CD4-positive, alpha-beta memory T cell (primary cell): ENCODE data around the gene LIN7C. TPM values are rescaled to one million over a fixed set of nuclear protein-coding genes. Genes with fewer than 3 reads are reported as not detected.
"Not testable (repeated sequence)": the region's sequence is repeated elsewhere in the genome, so short reads cannot be mapped to it uniquely, and the experiment has no call there.

Experiments
- CTCF ChIA-PET: fragments of 350-600 bp; sonication (Branson Sonifier 250); formaldehyde crosslinking; loops from one replicate; lab custom pipeline; 2021; ENCODE audit warnings: inconsistent platforms; ENCODE audit not compliant: partially characterized antibody; lab: Charles Lee
- POLR2A ChIA-PET: fragments of 350-600 bp; sonication (Branson Sonifier 250); formaldehyde crosslinking; loops from one replicate; lab custom pipeline; 2021; ENCODE audit not compliant: partially characterized antibody; lab: Charles Lee
- DNase-seq, 5 donors: peaks; one replicate each; pipeline versions ENCODE4 v3.0.0 to v3.0.0-alpha.2; 2020 to 2022; ENCODE audit warnings: mixed read lengths in 1 of 5
- H3K27ac ChIP-seq: one replicate; pipeline ENCODE4 v1.7.0; 2013; ENCODE audit warnings: low read depth, low read length
- H3K27me3 ChIP-seq: 2 replicates; pipeline ENCODE4 v1.7.0; 2013; ENCODE audit warnings: mild to moderate bottlenecking, low read length, moderate library complexity; ENCODE audit not compliant: insufficient read depth
- H3K36me3 ChIP-seq: 2 replicates; pipeline ENCODE4 v1.7.0; 2013; ENCODE audit warnings: mild to moderate bottlenecking, low read length, moderate library complexity; ENCODE audit not compliant: insufficient read depth
- H3K4me1 ChIP-seq: 2 replicates; pipeline ENCODE4 v1.7.0; 2013; ENCODE audit warnings: mild to moderate bottlenecking, low read length, moderate library complexity; ENCODE audit not compliant: insufficient read depth
- H3K4me3 ChIP-seq, 2 donors: one replicate each; pipeline ENCODE4 v1.7.0; 2013; ENCODE audit warnings: low read length in 2 of 2, mild to moderate bottlenecking in 1 of 2
- H3K9me3 ChIP-seq, 2 donors: one replicate each; pipeline ENCODE4 v1.7.0; 2013; ENCODE audit warnings: low read length in 2 of 2, control low read depth in 1 of 2; ENCODE audit not compliant: control insufficient read depth in 1 of 2
- H3K27ac Mint-ChIP-seq, 7 donors: one replicate each; pipeline ENCODE4 v1.8.0; 2020 to 2021; ENCODE audit warnings: mixed read lengths in 7 of 7, mild to moderate bottlenecking in 6 of 7, inconsistent platforms in 3 of 7, moderate library complexity in 3 of 7
- H3K27me3 Mint-ChIP-seq, 2 donors: one replicate each; pipeline ENCODE4 v1.8.0; 2020 to 2021; ENCODE audit warnings: mixed read lengths in 2 of 2
- H3K36me3 Mint-ChIP-seq, 2 donors: one replicate each; pipeline ENCODE4 v1.8.0; 2020 to 2021; ENCODE audit warnings: mixed read lengths in 2 of 2, inconsistent platforms in 1 of 2, mild to moderate bottlenecking in 1 of 2
- H3K4me1 Mint-ChIP-seq, 4 donors: one replicate each; pipeline ENCODE4 v1.8.0; 2020 to 2021; ENCODE audit warnings: mixed read lengths in 4 of 4, mild to moderate bottlenecking in 1 of 4
- H3K4me3 Mint-ChIP-seq, 8 donors: one replicate each; pipeline ENCODE4 v1.8.0; 2020 to 2021; ENCODE audit warnings: mixed read lengths in 8 of 8, mild to moderate bottlenecking in 7 of 8, moderate library complexity in 6 of 8, inconsistent platforms in 3 of 8
- H3K9me3 Mint-ChIP-seq, 8 donors: one replicate each; pipeline ENCODE4 v1.8.0; 2020 to 2021; ENCODE audit warnings: mixed read lengths in 8 of 8, mild to moderate bottlenecking in 5 of 8, inconsistent platforms in 3 of 8, moderate library complexity in 1 of 8
- intact Hi-C: fragments of 100-400 bp; cut with micrococcal nuclease; formaldehyde crosslinking; loops from one replicate; pipeline ENCODE4 v1.15.1; 2023
- polyA plus RNA-seq, 2 donors: library from polyadenylated mRNA; unstranded; fragments of 300-500 nt; fragmentation: Illumina TruSeq; gene quantifications; one replicate each; pipeline ENCODE4 v1.2.3, GENCODE V29; 2021
- total RNA-seq, 2 experiments: library from RNA; stranded (reverse); gene quantifications; one replicate each; pipeline ENCODE4 v1.2.3, GENCODE V29; 2021

Gene LIN7C
- total and polyA plus RNA-seq, 4 experiments from 2014 or later: 16.4 to 31.8 (median 24.3) TPM

GRCh38 chr11:27524155-27524554, 17.6 kb upstream of the LIN7C start:
- H3K4me3 ChIP-seq: no peak overlapping the region
- intact Hi-C loops: no loop called here
- Mint-ChIP-seq H3K27ac (no peak overlapping the region), H3K27me3 (peaks cover 0 to 2% of the 10 kb centered on the region in 2 donors), H3K4me3 (no peak overlapping the region), H3K4me1 (no peaks in the 10 kb centered on the region), H3K9me3 (no peaks in the 10 kb centered on the region), H3K36me3 (no peaks in the 10 kb centered on the region)
- no peak overlapping the region for H3K27ac ChIP-seq
- no peaks in the 10 kb centered on the region for H3K27me3 ChIP-seq
- POLR2A ChIA-PET: no interaction called here
- DNase-seq: no peak
- H3K9me3 ChIP-seq: no peaks in the 10 kb centered on the region
- CTCF ChIA-PET: no interaction called here
- no peaks in the 10 kb centered on the region for H3K4me1 ChIP-seq
- H3K36me3 ChIP-seq: no peaks in the 10 kb centered on the region

GRCh38 chr11:27520226-27520625, 13.7 kb upstream of the LIN7C start:
- H3K9me3 ChIP-seq: no peaks in the 10 kb centered on the region
- ChIA-PET CTCF (no interaction called here), POLR2A (no interaction called here)
- no peak for DNase-seq
- H3K4me3 ChIP-seq: no peak overlapping the region
- no peak overlapping the region for H3K27ac Mint-ChIP-seq
- no peaks in the 10 kb centered on the region for H3K27me3 ChIP-seq
- H3K4me1 ChIP-seq: no peaks in the 10 kb centered on the region
- peaks cover 0 to 2% of the 10 kb centered on the region in 2 donors for H3K27me3 Mint-ChIP-seq
- H3K36me3 ChIP-seq: no peaks in the 10 kb centered on the region
- no peak overlapping the region for H3K27ac ChIP-seq
- intact Hi-C loops: no loop called here
- no peaks in the 10 kb centered on the region for H3K4me1 Mint-ChIP-seq
- no peak overlapping the region for H3K4me3 Mint-ChIP-seq
- peaks cover 0 to 4% (median 0%) of the 10 kb centered on the region in 8 donors for H3K9me3 Mint-ChIP-seq
- H3K36me3 Mint-ChIP-seq: no peaks in the 10 kb centered on the region

GRCh38 chr11:27518518-27518917, 11.9 kb upstream of the LIN7C start:
- no peaks in the 10 kb centered on the region for H3K4me1 Mint-ChIP-seq
- no peaks in the 10 kb centered on the region for H3K36me3 ChIP-seq
- H3K9me3 Mint-ChIP-seq: peaks cover 0 to 5% (median 0%) of the 10 kb centered on the region in 8 donors
- H3K4me1 ChIP-seq: no peaks in the 10 kb centered on the region
- H3K4me3 Mint-ChIP-seq: no peak overlapping the region
- peaks cover 0 to 2% of the 10 kb centered on the region in 2 donors for H3K27me3 Mint-ChIP-seq
- H3K27ac Mint-ChIP-seq: no peak overlapping the region
- ChIA-PET CTCF (no interaction called here), POLR2A (no interaction called here)
- no peak for DNase-seq
- H3K9me3 ChIP-seq: no peaks in the 10 kb centered on the region
- no peak overlapping the region for H3K4me3 ChIP-seq
- H3K36me3 Mint-ChIP-seq: no peaks in the 10 kb centered on the region
- intact Hi-C loops: no loop called here
- no peaks in the 10 kb centered on the region for H3K27me3 ChIP-seq
- H3K27ac ChIP-seq: no peak overlapping the region

GRCh38 chr11:27517490-27517889, 10.9 kb upstream of the LIN7C start:
- POLR2A ChIA-PET, H3K4me1 ChIP-seq, intact Hi-C loops, H3K36me3 ChIP-seq, H3K27ac Mint-ChIP-seq, H3K4me3 ChIP-seq, H3K9me3 ChIP-seq, H3K36me3 Mint-ChIP-seq, H3K4me1 Mint-ChIP-seq, H3K27ac ChIP-seq, DNase-seq, H3K4me3 Mint-ChIP-seq, H3K27me3 Mint-ChIP-seq, H3K27me3 ChIP-seq, H3K9me3 Mint-ChIP-seq: not testable (repeated sequence)
- CTCF ChIA-PET: interaction anchor here (1.3 kb wide), 1 partner anchor 8 kb away, joined by 5 read pairs; no protein-coding TSS in a partner anchor

GRCh38 chr11:27514558-27514957, 8.0 kb upstream of the LIN7C start:
- H3K4me1 ChIP-seq: no peaks in the 10 kb centered on the region
- Mint-ChIP-seq H3K27ac (no peak overlapping the region), H3K27me3 (peaks cover 0 to 2% of the 10 kb centered on the region in 2 donors), H3K4me3 (no peak overlapping the region), H3K36me3 (peaks cover 0 to 3% of the 10 kb centered on the region in 2 donors), H3K4me1 (peaks cover 0 to 2% (median 0%) of the 10 kb centered on the region in 4 donors), H3K9me3 (peaks cover 0 to 5% (median 0%) of the 10 kb centered on the region in 8 donors)
- no peak for DNase-seq
- no peaks in the 10 kb centered on the region for H3K27me3 ChIP-seq
- no peak overlapping the region for H3K4me3 ChIP-seq
- POLR2A ChIA-PET: no interaction called here
- CTCF ChIA-PET: interaction anchor here (1.1 kb wide), 1 partner anchor 29 kb away, joined by 5 read pairs; no protein-coding TSS in a partner anchor
- H3K27ac ChIP-seq: no peak overlapping the region
- intact Hi-C loops: no loop called here
- no peaks in the 10 kb centered on the region for H3K36me3 ChIP-seq
- H3K9me3 ChIP-seq: no peaks in the 10 kb centered on the region

- H3K4me3 ChIP-seq: no peak overlapping the region
- CTCF ChIA-PET: interaction anchor here (1.3 kb wide), 1 partner anchor 21 kb away, joined by 3 read pairs; no protein-coding TSS in a partner anchor
- Mint-ChIP-seq H3K9me3 (peaks cover 0 to 5% (median 0%) of the 10 kb centered on the region in 8 donors), H3K4me1 (peaks cover 0 to 2% (median 0%) of the 10 kb centered on the region in 4 donors), H3K36me3 (peaks cover 0 to 3% of the 10 kb centered on the region in 2 donors), H3K4me3 (no peak overlapping the region), H3K27ac (no peak overlapping the region), H3K27me3 (peaks cover 0 to 2% of the 10 kb centered on the region in 2 donors)
- H3K9me3 ChIP-seq: no peaks in the 10 kb centered on the region
- intact Hi-C loops: no loop called here
- H3K4me1 ChIP-seq: no peaks in the 10 kb centered on the region
- no peaks in the 10 kb centered on the region for H3K36me3 ChIP-seq
- no peaks in the 10 kb centered on the region for H3K27me3 ChIP-seq
- H3K27ac ChIP-seq: no peak overlapping the region
- no peak for DNase-seq
- POLR2A ChIA-PET: no interaction called here
These were observed 7.5 kb upstream of the LIN7C start for GRCh38 chr11:27514076-27514475.

GRCh38 chr11:27513389-27513788, 6.8 kb upstream of the LIN7C start:
- Histone ChIP-seq H3K9me3 (no peaks in the 10 kb centered on the region), H3K27me3 (no peaks in the 10 kb centered on the region), H3K4me1 (no peaks in the 10 kb centered on the region), H3K27ac (no peak overlapping the region), H3K36me3 (no peaks in the 10 kb centered on the region), H3K4me3 (no peak overlapping the region)
- Mint-ChIP-seq H3K27me3 (peaks cover 0 to 2% of the 10 kb centered on the region in 2 donors), H3K4me1 (peaks cover 2 to 5% (median 3%) of the 10 kb centered on the region in 4 donors), H3K9me3 (peaks cover 0 to 5% (median 0%) of the 10 kb centered on the region in 8 donors), H3K36me3 (peaks cover 0 to 3% of the 10 kb centered on the region in 2 donors), H3K27ac (no peak overlapping the region), H3K4me3 (no peak overlapping the region)
- no peak for DNase-seq
- ChIA-PET POLR2A (no interaction called here), CTCF (interaction anchor here (1.3 kb wide), 1 partner anchor 21 kb away, joined by 3 read pairs; no protein-coding TSS in a partner anchor)
- intact Hi-C loops: no loop called here
